ENCODE measurements around the gene CD6.

The CD6 gene

GRCh38 chr11:61026121-61027031 is 54.9 kb downstream of the CD6 start:
- DNase-seq (ENCODE audit: low spot score): no peak

GRCh38 chr11:61027141-61027840 is 55.8 kb downstream of the CD6 start:
- DNase-seq (ENCODE audit: low spot score): no peak

GRCh38 chr11:61028135-61028729 is 56.8 kb downstream of the CD6 start:
- DNase-seq (ENCODE audit: low spot score): no peak

- DNase-seq (ENCODE audit: low spot score): no peak
These were observed 61.3 kb downstream of the CD6 start for GRCh38 chr11:61032824-61033223.

- no peak for DNase-seq (ENCODE audit: low spot score)
These were observed 61.9 kb downstream of the CD6 start for GRCh38 chr11:61033417-61033816.

GRCh38 chr11:61034111-61034510 is 62.6 kb downstream of the CD6 start:
- DNase-seq (ENCODE audit: low spot score): no peak

- no peak for DNase-seq (ENCODE audit: low spot score)
These were observed 63.4 kb downstream of the CD6 start for GRCh38 chr11:61034704-61035525.

- DNase-seq (ENCODE audit: low spot score): no peak
These were observed 64.0 kb downstream of the CD6 start for GRCh38 chr11:61035526-61035835.

GRCh38 chr11:61037441-61038093 is 66.1 kb downstream of the CD6 start:
- DNase-seq (ENCODE audit: low spot score): peak; percentile 19

- DNase-seq (ENCODE audit: low spot score): no peak
These were observed 68.4 kb downstream of the CD6 start for GRCh38 chr11:61039916-61040315.

- DNase-seq (ENCODE audit: low spot score): no peak
These were observed 70.5 kb downstream of the CD6 start for GRCh38 chr11:61041755-61042518.

GRCh38 chr11:61042537-61042936 is 71.1 kb downstream of the CD6 start:
- no peak for DNase-seq (ENCODE audit: low spot score)

GRCh38 chr11:61042961-61043540 is 71.6 kb downstream of the CD6 start:
- DNase-seq (ENCODE audit: low spot score): no peak

GRCh38 chr11:61045271-61045670 is 73.8 kb downstream of the CD6 start:
- DNase-seq (ENCODE audit: low spot score): no peak

- peak; percentile 29 for DNase-seq (ENCODE audit: low spot score)
These were observed 75.4 kb downstream of the CD6 start for GRCh38 chr11:61046833-61047232.

GRCh38 chr11:61048368-61049062 is 77.0 kb downstream of the CD6 start:
- DNase-seq (ENCODE audit: low spot score): no peak

- DNase-seq (ENCODE audit: low spot score): no peak
These were observed 77.5 kb downstream of the CD6 start for GRCh38 chr11:61049063-61049377.

- DNase-seq (ENCODE audit: low spot score): no peak
These were observed 78.4 kb downstream of the CD6 start for GRCh38 chr11:61049859-61050258.

- no peak for DNase-seq (ENCODE audit: low spot score)
These were observed 80.9 kb downstream of the CD6 start for GRCh38 chr11:61052182-61052972.

Measured in cerebellar cortex (tissue), 1 donor.